Peyer's patch (tissue), 4 donors: ENCODE measurements around the gene TMEM18.

Experiments
- CTCF ChIP-seq, 6 experiments: fragments of 450-650 bp in 4 of 6; fragments of 200-600 bp in 2 of 6; sonication (generic) in 1 of 6; IDR thresholded peaks; one replicate each; pipeline ENCODE4 v1.5.1; 2017 to 2019; ENCODE audit warnings: antibody characterized with exemption in 6 of 6, mild to moderate bottlenecking in 3 of 6, moderate library complexity in 1 of 6
- POLR2A ChIP-seq, 2 donors: fragments of 450-650 bp; IDR thresholded peaks; one replicate each; pipeline ENCODE4 v1.5.1; 2017; ENCODE audit warnings: antibody characterized with exemption in 2 of 2, mild to moderate bottlenecking in 2 of 2, moderate library complexity in 2 of 2

- TF ChIP-seq CTCF (IDR thresholded peaks at IDR 0.05) (no peak), POLR2A (IDR thresholded peaks at IDR 0.05) (no peak)
Observed at GRCh38 chr2:671072-671471, 6.1 kb downstream of the TMEM18 start.
